GM18498 (cell line): Measurements from ENCODE around the gene EPC1.
"Not testable (repeated sequence)": the region's sequence is repeated elsewhere in the genome, so short reads cannot be mapped to it uniquely, and the experiment has no call there.

ENCODE experiments used
- ATAC-seq: cut with Tn5 transposase; IDR thresholded peaks from one replicate; pipeline ENCODE4 v1.9.1; 2021; ENCODE audit warnings: mild to moderate bottlenecking, moderate library complexity; ENCODE audit not compliant: unreplicated experiment

The EPC1 gene

DNA sequence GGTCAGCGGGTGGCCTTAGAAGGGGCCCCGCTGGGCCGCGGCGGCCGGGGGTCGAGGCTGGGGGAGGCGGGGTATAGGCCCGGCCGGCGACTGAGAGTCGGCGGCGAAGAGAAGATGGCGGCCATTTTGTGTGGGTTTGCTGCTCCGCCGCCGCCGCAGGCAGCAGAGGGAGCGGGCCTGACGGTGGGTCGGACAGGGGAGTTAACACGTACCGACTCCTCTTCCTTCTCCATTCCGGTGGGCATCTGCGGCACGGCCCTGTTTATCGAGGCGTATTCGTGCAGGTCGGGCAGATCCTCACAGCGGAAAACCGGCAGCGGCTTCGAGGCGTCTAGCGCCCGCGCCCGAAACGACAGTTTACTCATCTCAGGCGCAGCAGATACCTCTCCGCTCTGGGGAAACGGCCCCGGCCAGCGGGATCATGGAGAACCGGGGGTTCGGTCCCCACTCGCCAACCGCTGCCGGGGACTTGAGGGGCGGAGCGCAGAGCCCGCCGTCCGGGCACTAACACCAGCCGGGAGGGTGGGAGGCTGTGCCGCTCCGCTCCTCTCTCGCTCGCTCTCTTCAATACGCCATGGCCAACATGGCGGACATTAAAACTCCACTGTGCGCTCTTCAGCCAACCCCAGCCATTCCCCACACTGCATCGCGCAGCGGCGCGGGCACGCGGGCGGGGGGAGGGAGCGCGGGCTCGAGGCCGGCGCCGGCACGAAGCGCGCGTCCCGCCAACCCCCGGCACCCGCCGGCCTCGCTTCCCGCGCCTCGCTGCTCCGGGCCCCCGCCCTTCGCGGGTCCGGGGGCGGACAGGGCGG is at the start of gene EPC1:
TSS of gene EPC1 (minus strand) at position 608 of the 812 bp plus-strand sequence. CDS start at position 365, 243 bp downstream.
- peak; percentile 73 for ATAC-seq

DNA sequence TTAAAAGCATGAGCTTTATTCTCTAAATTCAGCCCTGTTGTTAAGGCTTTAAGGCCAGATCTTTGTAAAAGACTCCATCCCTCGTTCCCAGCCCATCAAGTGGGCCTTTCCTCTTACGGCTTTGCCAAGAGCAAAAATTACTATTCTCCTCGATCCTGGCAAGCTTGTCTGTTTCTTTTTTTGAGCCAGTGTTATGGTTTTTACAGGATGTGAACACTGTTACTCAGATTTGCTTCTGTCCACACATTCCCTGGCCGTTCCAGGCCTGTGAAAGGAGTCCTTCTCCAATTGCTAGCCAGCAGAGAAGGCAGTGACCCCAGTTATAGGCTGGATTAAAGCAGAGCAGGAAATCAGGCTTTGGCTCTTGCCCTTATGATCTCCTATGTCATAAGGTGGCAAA is 47.0 kb upstream of the EPC1 start:
- ATAC-seq, result no peak

GRCh38 chr10:32392284-32392683 is 45.3 kb upstream of the EPC1 start:
- not testable (repeated sequence) for ATAC-seq

DNA sequence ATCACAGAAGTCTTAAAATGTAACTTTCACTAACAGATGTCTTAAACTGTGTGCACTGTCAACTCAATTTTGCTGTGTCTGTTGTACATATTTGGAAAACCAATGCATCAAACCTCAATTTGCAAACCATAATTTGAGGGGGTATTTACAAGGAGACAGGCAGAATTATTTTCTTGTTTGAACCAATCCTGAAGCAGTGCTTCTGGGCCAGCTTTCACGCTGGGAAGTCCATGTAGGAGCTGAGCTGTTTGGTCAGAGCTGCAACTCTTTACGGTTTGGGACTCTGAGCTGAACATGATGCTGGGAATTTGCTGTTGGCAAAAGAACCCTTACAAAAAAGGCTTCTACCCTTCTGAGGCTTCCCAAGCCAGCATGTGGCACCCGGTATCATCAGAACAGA is 43.2 kb upstream of the EPC1 start:
- ATAC-seq, result no peak

GRCh38 chr10:32388258-32389027 is 41.5 kb upstream of the EPC1 start:
- no peak for ATAC-seq

- no peak for ATAC-seq
Observed at GRCh38 chr10:32386623-32387260, 39.8 kb upstream of the EPC1 start.

GRCh38 chr10:32384171-32384570 is 37.2 kb upstream of the EPC1 start:
- no peak for ATAC-seq

GRCh38 chr10:32381165-32381564 is 34.2 kb upstream of the EPC1 start:
- no peak for ATAC-seq

GRCh38 chr10:32379950-32380551 is 33.1 kb upstream of the EPC1 start:
- ATAC-seq, result no peak

DNA sequence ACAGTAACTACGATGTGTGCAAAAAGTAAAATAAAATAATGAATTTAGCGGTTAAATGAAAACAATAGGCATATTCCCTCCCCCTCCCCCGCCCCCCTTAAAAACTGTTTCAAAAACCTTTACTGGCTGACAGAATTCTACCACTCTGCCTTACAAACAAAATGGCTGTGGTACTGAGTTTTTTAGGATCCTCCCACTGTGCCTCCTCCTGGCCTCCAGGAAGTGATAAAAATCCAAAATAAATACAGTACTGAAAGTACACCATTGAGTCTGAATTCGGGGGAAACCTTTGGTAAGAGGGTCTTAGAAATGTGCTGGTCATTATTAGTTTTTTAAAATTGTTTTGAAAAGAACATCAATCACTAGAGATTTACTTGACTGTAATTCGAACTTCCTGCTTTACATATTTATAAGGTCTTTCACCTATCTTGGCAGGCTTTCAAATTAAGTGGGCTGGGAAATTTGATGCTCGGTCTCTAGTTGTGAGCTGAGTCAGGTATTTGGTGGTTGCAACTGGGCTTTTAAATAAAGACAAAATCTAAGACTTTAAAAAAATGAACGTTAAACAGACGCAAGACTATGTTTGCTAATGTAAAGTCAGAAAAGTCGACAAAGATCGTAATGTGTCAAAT is 32.5 kb upstream of the EPC1 start:
- no peak for ATAC-seq

- peak; percentile 95 for ATAC-seq
Observed at GRCh38 chr10:32378363-32379317, 31.7 kb upstream of the EPC1 start.

GRCh38 chr10:32377458-32378259 is 30.7 kb upstream of the EPC1 start:
- ATAC-seq, result peak; percentile 38

DNA sequence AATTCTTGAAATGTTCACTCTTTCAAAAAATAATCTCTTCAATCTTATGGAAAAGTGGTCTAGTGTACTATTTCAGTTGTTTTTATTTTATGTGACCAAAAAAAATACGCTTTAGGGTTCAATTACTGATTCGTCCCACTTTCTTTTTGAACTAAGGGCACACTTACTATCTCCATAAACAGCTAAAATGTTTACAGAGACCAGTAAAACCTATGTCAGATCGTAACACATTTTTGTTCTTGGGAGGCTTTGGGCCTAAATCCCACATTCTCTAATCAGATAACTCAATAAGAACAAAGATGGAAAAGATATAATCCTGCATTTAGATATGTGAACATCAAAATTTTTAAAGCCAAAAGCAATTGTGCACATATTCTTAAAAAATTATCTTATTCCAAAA is 29.8 kb upstream of the EPC1 start:
- ATAC-seq, result no peak

DNA sequence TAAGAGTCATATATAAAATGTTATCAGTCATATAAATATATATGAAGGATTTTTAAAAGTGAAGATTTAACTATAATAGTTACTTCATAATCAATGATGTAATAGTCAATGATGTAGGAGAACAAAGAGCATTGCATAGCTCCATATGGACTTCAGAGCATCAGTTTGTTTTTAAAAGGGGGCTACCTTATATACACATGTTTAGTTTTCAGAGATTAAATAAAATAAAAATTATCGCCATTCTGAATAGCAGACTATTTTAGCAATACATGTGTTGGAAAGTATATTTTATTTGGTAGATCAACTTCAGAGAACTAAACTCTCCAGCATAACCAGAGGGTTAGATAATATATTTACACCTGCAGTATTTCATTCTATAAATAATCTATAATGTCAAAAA is 29.1 kb upstream of the EPC1 start:
- no peak for ATAC-seq

GRCh38 chr10:32375631-32376030 is 28.7 kb upstream of the EPC1 start:
- no peak for ATAC-seq

DNA sequence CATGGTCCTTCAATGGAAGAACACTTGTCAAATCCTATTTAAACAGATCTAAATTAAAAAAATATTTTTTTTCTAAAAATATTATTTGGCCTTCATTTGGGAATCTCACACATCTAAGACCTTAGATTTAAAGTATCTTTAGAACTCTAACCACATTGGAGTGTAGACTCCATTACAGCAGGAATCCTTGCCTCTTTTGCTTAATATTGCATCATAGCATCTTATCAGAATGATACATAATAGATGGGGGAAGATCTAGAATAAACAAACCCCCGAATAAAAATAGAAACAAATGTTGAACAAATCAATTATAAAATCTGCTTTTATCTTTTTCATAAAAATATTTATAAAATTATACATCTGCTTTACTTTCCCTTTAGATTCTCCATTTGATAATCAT is 27.6 kb upstream of the EPC1 start:
- no peak for ATAC-seq

- no peak for ATAC-seq
Observed at GRCh38 chr10:32373496-32373895, 26.5 kb upstream of the EPC1 start.

DNA sequence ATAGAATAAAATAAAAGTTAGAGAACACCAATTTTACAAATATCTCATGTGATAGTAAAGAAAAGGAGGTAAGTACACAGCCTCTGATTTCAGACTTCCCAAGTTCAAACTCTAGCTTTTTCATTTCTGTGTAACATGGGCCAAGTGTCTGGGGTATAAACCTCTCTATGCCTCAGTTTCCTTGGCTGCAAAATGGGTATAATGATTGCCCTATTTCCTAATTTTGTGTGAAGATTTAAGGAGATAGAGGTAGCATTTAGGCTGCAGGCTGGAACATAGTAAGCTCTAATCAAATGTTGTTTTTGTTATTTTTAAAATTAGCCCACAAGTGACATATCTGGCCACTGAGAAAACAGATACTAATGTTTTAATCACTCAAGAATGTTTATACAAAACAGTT is 26.1 kb upstream of the EPC1 start:
- ATAC-seq, result no peak
